HTERT RPE-1 (cell line): ENCODE data around the gene GJA3.

Experiments
- in situ Hi-C: fragments of 300-500 bp; cut with MboI; formaldehyde crosslinking; loops from 4 replicates; pipeline ENCODE4 v1.14.3; 2020; ENCODE audit warnings: low sequenced_read_pairs

GJA3 gene

DNA sequence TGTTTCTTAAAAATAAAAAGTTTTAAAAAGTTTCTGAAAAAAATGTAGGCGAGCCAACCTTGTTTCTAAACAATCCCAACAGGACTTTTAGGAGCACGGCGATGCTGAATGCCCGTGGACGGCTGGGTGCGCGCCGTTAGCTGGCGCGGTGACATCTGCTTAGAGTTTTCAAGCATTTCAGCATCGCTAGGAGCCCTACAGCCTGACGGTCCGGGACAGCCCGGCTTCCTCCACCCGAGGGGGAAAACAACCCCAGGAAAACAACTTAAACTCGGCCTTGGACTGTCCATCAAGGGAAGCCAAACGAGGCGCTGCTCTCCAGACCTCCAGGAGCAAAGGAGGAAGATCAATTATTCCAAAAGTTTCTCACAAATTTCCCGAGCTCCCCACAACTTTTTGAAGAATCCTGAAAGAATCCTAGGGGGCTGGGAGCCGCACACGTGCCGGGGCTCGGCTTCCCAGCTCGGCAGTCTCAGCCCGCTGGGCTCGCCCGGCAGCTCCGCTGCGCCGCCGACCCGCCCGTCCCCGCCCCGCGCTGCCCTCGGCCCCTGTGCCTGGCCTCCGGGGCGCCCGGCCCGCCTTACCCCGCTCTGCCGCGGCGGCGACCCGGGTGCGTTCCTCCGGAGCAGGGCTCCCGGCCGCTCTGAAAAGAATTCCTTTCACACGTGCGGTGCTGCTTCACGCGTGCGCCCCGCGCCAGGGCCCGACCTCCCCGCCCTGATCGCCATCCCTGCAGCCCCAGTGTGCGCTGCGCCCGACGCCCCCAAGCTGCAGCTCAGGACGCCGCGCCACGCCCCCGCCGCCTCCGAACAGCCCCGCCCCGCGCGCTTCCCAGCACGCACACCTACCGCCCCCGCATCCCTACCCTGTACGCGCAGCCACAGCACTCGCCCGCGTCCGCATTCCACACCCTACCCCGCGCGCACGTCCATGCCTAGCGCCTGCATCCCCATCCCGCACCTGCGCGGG, at the start of gene GJA3:
Gene GJA3, minus strand, starts transcription at position 747 of the 969 bp plus-strand sequence. CDS start 17,764 bp downstream, outside the sequence.
- in situ Hi-C loops: no loop called here

DNA sequence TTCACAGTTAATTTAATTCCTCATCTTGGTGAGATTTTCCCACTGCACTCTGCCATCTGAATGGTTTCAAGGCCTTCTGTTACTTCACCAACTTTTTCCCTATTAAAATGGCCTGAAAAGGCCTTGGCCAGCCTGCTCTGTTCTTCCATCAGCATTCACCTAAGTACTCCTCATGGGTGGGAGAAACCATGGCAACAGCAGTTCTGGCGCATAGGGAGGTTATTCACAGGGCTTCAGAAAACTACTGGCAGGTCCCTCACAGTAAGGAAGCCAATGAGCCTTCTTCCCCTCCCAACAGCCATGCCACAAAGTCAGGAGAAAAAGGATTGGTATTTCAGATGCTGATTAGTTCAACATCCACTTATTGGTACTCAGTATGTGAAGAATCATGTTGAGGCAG, 49.1 kb upstream of the GJA3 start:
- in situ Hi-C loops: no loop called here

DNA sequence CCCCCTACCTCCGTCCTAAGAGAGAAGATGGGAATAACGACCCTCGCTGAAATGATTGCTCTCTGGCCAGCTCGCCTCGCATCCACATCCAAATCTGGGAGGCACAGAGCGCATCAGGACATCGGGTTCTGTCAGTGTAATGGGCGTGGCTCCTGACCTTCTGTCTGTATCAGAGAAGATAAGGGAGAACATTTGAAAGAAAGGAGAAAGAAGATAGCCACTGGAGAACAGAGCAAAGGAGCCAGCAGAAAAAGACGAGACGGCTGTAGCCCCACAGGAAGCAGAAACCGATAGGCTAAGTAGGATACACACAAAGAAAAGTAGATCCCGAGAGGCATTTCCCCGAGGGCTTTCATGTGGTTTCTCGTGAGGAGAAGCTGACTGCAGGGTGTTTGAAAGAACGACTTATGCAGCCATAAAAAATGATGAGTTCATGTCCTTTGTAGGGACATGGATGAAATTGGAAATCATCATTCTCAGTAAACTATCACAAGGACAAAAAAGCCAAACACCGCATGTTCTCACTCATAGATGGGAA, 45.9 kb upstream of the GJA3 start:
- in situ Hi-C loops: no loop called here

DNA sequence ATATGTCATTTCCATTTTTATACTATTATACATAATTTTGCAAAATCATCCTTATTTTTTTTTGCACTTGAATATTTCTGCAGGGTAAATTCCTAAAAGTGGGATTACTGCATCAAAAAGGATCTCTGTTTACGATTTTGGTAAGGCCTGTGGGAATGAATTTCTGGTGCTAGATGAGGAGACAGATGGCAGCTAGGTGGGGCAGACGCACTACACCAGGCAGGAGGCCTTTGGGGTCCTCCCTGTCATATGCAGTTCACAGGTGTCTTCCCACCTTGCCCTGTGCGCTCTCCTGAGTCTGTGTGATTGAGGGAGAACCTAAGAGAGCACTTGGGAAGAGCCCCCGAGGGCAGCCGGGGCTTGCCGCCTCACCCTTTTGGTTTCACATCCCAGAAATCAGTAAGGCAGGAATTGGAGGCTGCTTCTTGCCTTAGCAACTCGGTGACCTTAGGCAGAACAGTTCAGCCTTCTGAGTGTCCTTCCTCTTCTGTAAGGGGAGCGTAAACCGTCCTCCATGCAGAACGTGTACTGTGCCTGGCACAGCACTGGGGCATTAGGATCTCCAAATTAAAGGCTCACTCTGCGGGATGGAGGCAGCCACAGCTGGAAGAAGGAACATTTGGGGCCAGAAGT, 45.3 kb upstream of the GJA3 start:
- in situ Hi-C loops: no loop called here

DNA sequence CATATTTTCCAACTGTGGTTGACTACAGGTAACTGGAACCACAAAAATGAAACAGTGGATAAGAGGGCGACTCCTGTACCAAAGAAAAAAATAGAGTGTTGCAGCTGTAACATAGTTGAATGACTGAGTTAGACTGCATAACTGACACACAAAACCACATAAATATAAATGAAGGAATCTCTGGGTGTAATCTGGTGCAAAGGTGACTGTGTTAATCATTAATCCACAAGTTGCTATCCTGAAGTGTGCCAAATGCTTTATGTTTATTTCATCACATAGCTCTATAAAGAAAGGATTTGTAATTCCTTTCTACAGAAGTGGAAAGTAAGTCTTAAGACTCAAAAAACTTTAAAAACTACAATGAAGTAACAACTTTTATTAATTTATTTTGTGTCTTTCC, 37.9 kb upstream of the GJA3 start:
- in situ Hi-C loops: no loop called here

DNA sequence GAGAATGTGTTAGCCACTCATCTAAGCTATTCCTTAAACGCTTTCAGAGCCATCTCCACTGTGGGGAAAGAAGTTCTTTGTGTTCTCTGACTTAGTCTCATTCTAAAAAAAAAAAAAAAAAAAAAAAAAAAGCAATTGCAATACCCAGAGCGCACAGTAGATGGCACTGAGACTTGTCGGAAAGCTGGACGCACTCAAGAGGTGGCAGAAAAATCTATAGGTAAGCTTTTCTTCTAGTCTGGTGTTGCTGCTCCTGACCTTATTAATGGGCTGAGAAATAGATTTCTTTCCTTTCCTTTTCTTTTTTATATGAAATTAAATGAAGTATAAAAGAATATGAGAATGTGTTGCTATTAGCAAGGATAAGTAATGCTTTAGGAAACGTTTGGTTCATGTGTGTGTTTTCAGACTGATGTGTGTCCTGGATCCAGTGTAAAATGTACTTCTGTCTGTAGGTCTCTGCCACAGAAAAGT, 36.5 kb upstream of the GJA3 start:
- in situ Hi-C loops: no loop called here

DNA sequence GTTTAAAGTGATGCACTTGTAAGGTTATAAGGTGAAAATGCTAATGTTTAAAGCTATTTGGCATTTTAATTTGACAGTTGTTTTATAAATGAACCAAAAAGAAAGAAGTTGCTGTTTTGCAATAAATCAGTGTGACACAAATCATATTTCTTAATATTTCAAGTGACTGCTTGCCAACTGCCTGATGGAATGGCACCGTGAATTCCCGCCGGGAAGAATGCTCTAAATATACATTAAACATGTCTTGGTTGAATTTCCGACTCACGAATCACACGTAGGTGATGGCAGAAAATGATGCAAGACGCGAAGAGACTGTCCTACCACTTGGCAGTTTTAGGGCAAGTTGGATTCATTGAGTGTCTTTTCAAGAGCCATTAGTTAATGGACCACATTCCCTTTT, 34.9 kb upstream of the GJA3 start:
- in situ Hi-C loops: no loop called here

DNA sequence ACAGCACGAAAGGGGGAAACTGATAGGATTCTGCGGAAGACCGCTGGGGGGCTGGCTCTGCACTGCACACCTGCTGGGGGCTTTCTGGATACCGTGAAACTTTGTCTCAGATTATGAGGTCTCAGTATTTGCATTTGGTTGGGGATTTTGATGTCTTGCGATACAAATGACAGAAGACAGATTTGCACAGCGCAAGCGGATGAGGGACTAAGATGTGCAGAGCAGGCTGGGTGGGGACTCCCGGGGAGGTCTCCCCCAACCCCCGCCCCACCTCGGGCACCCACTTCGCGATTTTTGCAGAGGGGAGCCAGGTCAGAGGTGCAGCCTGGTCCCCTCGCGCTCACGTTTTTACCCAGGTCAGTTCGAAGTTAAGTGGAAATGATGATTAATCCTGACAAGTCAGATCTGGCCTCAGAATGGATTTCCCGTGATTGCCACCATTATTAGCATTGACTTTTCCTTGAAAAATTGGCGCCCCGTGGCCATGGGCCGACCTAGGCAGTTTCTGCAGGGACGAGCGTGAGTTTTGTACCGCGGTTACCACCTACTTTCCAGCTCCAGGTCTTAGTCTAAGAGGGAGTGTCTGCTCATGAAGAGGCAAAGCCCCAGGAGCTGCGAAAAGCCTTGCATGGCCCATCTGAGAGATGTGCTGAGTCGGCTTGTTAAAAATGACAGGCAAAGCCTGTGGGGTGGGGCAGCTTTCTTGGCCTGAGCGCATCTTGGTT, 33.2 kb upstream of the GJA3 start:
- in situ Hi-C loops: no loop called here

DNA sequence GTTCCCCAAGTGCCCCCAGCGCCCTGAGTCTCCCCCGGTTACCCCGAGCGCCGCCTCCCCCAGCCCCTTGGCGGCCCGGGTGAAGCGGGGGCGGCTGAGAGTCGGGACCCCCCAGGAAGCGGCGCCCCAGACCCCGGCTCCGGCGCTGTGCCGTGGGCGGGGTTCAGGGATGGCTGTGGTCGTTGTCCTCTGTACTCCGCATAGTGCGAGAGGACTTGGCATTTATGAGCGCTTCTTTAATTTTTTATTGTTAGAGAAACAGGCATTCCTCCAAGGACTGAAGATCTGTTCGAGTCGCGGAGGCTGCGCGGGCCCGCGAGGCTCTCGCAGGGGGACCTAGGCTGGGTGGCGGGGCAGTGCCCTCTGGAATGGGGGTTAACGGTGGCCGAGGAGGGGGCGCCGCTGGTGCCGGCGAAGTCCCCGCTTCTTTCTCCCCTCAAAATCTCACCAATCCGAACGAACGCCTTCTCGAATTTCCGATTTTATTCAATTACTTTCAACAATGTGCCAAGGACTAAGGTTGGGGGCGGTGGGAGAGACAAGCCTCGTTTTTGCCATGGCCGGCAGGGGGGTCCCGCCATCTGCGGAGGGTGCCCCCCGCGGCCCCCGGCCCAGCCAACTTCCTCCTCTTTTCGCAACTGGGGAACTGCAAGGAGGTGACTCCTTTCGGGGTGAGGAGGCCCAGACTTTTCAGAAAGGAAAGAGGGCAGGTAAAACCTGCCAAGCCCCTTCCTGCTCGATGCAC, 32.5 kb upstream of the GJA3 start:
- in situ Hi-C loops: no loop called here

DNA sequence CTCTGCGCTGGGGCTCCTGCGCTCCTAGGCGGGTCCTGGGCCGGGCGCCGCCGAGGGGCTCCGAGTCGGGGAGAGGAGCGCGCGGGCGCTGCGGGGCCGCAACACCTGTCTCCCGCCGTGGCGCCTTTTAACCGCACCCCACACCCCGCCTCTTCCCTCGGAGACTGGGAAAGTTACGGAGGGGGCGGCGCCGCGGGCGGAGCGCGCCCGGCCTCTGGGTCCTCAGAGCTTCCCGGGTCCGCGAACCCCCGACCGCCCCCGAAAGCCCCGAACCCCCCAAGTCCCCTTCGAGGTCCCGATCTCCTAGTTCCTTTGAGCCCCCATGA, 31.9 kb upstream of the GJA3 start, which contains the start of gene GJB2:
Gene GJB2, minus strand, starts transcription at position 103 of the 326 bp plus-strand sequence. CDS start 3,357 bp downstream, outside the sequence.
- in situ Hi-C loops: no loop called here

DNA sequence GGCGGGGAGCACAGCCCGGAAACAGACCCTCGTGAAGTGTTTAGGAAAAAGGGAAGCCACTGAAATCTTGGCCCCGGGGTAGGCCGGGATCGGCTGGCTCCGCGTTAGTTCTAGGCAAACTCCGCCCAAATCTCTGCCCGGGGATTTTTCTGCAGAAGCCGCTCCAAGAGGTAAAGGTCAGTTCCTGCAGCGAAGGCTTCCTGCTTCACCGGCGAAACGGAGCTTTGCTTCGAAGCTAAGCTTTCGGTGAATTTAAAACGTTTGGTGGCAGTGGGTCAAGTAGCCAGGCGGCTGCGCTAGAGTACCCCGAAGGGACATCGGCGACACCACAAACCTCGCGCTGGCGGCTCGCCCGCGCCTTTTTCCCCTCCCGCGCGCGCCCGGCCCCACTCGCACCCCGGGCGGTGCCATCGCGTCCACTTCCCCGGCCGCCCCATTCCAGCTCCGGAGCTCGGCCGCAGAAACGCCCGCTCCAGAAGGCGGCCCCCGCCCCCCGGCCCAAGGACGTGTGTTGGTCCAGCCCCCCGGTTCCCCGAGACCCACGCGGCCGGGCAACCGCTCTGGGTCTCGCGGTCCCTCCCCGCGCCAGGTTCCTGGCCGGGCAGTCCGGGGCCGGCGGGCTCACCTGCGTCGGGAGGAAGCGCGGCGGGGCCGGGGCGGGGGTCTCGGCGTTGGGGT, 31.4 kb upstream of the GJA3 start:
- in situ Hi-C loops: no loop called here

DNA sequence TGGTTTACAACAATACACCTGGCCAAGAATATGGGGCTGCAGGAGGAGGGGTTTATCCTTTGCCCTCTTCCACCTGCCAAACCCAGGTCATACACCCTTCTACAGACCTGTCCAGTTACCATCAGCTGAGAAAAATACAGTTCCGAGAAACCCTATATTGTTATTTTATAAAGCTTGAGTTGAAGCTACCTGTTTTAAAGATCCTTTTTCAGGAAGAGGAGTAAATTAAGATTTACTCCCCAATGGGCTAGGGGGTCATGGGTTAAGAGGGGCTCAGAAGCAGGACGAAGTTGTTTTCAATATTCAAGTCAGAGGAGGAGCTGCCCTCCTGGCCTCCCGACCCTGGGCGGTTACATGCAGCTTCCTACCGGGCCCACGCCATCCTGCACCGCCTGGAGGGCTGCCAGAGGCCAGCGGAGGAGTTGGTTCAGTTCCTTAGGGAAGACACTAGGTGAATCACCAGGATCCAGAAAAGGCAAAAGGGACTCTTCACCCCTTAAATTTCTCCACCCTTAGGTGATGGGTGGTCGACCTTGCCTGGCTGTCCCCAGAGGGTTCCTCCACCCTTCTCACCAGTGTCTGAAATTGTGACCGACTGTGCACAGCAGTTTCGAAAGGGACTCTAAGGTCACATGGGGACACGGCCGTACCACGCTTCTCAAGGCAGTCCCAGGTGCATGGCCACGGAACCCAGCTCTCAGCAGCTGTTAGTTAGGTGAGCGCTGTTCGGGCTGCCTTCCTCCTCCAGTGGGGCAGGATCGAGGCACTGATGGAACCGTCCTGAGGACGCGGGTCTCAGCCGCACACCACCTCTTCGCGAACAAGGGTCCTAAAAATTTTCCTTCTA, 30.7 kb upstream of the GJA3 start:
- in situ Hi-C loops: no loop called here

DNA sequence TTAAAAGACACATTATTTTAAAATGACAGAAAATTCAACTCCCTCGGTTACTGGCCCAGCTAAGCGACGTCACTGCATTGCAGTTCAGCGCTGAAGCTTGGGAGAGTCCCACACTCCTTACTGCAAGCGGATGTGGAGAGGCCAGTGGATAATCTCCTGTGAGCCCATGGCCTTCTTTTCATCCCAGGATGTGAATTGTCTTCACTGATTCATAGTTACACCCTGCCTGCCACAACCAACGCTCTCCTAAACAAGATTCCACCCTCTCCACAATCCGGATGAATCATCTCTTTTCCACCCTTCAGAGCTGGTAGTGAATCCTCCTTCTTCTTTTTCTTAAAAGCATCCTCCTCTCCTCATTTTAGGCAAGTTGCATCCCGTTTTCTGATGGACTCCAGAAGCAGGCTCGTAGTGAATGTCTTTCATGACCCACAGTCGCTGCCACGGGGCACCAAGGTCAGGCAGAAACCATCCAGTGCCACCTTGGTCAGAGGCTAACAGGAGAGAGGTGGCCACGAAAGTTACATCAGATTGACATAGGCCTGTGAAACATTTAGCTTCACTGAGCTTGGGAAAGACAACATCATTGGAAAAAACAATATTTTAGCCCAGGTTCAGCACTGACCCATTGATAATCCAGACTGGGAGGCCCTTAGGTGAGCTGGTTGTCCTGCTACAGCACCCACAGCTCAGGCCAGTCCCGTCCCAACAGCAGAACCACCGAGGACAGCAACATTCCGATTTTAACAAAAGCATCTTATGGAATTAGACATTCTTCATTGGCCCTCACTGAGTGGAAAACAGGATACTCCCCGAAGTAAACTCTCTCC, 29.8 kb upstream of the GJA3 start:
- in situ Hi-C loops: no loop called here

DNA sequence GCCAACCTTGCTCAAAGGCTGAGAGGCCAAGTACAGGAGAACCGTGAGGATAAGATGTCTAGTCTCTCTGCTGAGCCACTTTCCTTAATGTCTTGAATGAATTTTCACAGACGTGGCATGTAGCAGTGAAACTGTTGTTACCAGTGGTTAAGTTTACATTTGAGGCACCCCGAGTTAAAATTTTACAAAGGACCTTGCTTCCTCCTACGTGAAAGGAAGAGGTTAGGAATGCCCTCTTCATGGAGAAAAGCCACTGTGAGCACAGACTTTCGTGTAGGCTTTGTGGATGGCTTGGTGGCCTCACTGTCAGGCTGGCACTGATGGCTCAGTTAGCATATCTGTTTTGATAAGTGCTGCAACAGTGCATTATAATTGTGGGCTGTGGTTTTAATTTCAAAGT, 29.2 kb upstream of the GJA3 start:
- in situ Hi-C loops: no loop called here

DNA sequence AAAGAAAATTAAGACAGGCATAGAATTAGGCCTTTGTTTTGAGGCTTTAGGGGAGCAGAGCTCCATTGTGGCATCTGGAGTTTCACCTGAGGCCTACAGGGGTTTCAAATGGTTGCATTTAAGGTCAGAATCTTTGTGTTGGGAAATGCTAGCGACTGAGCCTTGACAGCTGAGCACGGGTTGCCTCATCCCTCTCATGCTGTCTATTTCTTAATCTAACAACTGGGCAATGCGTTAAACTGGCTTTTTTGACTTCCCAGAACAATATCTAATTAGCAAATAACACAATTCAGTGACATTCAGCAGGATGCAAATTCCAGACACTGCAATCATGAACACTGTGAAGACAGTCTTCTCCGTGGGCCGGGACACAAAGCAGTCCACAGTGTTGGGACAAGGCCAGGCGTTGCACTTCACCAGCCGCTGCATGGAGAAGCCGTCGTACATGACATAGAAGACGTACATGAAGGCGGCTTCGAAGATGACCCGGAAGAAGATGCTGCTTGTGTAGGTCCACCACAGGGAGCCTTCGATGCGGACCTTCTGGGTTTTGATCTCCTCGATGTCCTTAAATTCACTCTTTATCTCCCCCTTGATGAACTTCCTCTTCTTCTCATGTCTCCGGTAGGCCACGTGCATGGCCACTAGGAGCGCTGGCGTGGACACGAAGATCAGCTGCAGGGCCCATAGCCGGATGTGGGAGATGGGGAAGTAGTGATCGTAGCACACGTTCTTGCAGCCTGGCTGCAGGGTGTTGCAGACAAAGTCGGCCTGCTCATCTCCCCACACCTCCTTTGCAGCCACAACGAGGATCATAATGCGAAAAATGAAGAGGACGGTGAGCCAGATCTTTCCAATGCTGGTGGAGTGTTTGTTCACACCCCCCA, 28.1 kb upstream of the GJA3 start:
- in situ Hi-C loops: no loop called here

DNA sequence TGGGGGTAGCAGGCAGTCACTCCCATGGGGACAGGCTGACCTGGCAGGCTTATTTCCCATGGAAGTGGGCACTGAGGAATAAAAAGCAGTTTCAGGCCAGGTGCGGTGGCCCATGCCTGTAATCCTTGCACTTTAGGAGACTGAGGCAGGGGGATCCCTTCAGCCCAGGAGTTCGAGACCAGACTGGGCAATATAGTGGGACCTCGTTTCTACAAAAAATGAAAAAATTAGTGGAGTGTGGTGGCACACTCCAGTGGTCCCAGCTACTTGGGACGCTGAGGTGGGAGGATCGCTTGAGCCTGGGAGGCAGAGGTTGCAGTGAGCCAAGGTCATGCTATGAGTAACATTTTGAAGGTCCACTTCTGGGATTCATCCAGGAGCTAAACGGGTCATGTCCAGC, 25.9 kb upstream of the GJA3 start:
- in situ Hi-C loops: no loop called here

DNA sequence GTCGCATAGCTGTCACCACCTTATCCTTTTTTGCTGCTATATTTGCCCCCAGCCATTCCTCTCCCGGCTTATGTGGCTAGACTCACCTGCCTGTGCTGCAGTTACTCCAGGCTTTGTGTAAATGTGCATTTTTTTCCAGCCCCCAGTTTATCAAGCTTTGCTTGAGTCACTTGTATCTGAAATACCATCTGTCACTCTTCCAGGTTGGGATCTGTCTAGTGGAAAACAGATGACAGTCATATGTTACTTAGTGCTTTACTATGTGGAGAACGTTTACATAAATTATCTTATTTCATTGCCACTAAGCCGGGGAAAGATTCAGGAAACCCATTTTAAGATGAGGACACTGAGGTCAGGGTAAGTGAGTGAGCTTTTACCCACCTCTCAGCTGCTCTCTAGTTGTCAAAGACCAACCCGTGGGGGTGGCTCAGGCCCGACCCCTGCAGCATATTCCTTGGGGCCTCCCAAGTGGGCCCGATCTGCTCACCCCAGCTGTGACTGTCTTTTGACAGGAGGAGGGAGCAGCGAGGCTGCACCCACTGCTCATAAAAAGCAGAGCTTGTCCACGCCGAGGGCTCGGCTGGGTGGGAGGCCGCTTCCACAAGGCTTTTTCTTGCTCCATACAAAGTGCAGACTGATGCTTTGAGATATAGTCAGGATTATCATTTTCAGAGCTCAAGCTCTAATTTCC, 24.7 kb upstream of the GJA3 start:
- in situ Hi-C loops: no loop called here
